GM21737 (cell line): ENCODE data around the gene PDIA2.
"Not testable (repeated sequence)": the region's sequence is repeated elsewhere in the genome, so short reads cannot be mapped to it uniquely, and the experiment has no call there.

Experiments used
- ATAC-seq: cut with Tn5 transposase; IDR thresholded peaks from one replicate; pipeline ENCODE4 v1.9.1; 2021; ENCODE audit warnings: mild to moderate bottlenecking, moderate library complexity; ENCODE audit not compliant: unreplicated experiment

Gene PDIA2, protein sequence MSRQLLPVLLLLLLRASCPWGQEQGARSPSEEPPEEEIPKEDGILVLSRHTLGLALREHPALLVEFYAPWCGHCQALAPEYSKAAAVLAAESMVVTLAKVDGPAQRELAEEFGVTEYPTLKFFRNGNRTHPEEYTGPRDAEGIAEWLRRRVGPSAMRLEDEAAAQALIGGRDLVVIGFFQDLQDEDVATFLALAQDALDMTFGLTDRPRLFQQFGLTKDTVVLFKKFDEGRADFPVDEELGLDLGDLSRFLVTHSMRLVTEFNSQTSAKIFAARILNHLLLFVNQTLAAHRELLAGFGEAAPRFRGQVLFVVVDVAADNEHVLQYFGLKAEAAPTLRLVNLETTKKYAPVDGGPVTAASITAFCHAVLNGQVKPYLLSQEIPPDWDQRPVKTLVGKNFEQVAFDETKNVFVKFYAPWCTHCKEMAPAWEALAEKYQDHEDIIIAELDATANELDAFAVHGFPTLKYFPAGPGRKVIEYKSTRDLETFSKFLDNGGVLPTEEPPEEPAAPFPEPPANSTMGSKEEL

DNA sequence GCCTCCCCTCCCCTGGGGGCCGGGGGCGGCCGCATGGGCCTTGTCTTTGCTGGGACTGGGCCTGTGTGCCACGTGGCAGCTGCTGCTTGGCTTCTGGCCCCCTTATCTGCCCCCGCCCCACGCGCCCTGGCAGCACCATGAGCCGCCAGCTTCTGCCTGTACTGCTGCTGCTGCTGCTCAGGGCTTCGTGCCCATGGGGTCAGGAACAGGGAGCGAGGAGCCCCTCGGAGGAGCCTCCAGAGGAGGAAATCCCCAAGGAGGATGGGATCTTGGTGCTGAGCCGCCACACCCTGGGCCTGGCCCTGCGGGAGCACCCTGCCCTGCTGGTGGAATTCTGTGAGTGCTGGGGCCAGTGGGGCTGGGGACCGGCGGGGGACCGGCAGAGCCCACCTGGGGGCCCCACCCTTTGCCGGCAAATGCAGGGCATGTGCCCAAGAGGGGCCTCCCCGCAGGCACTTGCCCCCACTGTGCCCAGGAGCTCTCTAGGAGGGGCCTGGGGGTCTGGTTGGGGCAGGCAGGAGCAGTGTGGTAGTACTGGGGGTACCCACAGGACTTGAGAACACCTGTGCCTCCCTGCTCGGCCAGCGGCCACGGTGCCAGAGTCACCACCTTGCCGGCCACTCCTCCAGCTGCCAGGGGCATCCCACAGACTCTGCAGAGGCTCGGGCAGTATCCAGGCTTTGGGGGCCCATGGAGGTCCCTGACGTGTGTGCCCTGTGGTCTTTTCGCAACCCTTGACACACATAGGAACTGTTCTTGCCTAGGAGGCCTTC is at the start of gene PDIA2:
TSS of gene PDIA2 (plus strand) at position 132 of the 773 bp plus-strand sequence. CDS start at position 138, 6 bp downstream.
- no peak for ATAC-seq

DNA sequence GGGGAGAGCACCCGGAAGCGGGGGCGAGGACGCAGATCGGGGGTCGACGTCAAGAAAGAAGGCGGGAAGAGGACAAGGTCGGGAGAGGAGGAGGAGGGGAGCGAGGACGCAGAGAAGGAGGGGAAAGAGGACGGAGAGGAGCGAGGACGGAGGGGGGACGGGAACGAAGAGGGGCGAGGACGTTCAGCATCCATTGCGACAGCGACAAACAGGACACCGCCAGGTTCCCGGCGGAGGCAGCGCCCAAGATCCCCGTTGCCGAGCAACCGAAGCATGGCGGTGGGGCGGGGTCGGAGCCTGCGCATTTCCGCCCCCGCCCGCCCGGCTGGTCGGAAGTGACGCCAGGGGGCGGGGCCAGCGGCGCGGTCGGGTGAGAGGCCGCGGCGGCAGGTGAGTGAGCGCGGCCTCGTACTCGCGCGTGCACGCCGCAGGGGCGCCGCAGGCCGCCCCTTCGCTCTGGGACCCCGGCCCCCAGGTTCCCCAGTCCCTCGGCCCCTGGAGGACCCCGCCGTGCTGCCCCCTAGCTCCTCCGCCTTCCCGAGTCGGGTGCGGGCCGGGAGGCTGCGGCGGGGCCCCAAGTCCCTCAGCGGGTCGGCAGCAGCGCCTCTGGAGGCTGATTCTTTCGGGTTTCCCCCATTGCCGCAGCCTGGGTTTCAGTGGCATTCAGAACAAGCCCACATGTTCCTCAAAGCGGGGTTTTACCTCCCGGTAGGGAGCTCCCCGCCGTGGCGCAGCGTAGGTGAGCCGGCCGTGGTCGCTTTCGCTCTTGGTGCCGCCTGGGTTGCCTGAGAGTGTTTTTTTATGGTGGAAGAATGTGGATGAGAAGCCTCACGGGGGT is 48.3 kb upstream of the PDIA2 start, which contains the start of gene FAM234A:
TSS of gene FAM234A (plus strand) at position 354 of the 838 bp plus-strand sequence. CDS start 19,593 bp downstream, outside the sequence.
- peak; percentile 76 for ATAC-seq

DNA sequence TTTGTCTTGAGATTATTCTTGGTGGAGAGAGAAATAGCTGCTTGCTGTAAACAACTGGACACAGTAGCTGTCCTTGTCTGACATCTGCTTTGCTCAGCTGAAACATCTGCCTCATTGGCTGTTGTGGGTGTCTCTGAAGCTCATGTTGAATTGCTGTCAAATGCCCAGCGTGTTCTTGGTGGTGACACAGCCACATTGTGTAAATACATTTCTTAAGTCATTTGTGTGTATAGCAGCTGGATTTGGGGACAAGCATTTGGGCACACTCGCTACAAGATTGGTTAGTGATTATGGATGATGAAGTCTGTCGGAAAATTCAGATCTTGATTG is 43.1 kb upstream of the PDIA2 start:
- no peak for ATAC-seq

DNA sequence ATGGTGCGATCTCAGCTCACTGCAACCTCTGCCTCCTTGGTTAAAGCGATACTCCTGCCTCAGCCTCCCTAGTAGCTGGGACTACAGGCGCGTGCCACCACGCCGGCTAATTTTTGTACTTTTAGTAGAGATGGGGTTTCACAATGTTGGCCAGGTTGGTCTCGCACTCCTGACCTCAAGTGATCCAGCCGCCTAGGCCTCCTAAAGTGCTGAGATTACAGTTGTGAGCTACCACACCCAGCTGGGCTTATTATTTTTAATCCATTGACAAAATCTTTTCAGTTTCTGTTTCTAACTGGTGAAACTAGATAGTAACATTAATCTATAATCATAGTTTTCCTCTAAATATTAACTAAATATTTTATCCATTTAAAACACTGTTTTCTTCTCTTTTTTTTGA is 42.4 kb upstream of the PDIA2 start:
- no peak for ATAC-seq

DNA sequence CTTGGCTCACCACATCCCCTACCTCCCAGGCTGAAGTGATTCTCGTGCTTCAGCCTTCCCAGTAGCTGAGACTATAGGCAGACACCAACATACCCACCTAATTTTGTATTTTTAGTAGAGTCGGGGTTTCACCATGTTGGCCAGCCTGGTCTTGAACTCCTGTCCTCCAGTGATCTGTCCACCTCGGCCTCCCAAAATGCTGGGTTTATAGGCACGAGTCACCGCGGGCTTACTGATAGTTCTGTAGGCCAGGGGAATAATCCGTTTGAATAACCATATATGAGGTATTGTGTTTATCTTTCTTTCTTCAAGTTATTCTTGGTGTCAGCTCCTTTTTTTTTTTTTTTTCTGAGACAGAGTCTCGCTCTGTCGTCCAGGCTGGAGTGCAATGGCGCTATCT is 40.7 kb upstream of the PDIA2 start:
- ATAC-seq: no peak

DNA sequence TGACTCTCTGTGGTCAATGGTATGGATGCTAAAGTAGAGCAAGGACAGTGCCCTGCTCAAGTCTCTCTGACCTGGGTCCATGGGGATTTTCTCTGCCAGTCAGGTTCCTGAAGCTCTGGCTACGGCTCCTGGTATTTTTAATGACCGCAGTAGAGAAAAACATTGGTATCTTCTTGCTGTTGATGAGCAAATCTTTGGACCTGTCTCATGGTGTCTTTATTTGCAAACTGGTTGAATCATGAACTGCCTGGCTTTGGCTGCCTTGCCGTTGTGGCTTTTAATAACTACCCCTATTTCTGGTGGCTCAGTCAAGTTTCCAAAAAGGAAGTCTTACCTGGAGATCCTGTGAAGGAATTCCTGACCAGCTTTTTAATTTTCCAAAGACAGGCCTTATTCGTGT is 39.6 kb upstream of the PDIA2 start:
- ATAC-seq: no peak

DNA sequence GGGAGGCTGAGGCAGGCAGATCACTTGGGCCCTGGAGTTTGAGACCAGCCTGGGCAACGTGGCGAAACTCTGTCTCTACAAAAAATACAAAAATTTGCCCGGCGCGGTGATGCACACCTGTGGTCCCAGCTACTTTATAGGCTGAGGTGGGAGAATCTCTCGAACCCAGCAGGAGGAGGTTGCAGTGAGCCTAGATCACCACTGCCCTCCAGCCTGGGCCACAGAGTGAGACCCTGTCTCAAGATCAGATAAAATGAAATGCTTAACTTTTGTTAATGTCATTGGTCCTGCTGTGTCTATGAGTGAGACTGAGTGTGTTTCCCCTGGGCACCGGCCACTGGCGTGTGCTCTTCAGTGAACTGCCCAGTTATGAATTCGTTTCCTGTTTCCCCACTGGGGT is 37.9 kb upstream of the PDIA2 start:
- no peak for ATAC-seq

DNA sequence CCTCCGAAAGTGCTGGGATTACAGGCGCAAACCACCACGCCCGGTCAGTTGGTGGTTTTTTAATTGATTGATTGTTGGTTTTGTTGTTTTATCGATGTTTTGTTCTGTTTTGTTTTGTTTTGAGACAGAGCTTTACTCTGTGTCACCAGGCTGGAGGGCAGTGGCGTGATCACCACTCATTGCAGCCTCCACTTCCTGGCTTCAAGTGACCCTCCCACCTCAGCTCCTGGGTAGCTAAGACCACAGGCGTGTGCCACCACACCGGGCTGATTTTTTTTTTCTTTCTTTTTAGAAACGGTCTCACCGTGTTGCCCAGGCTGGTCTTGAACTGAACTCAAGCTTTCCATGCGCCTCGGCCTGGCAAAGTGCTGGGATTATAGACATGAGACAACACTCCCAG is 35.9 kb upstream of the PDIA2 start:
- ATAC-seq: no peak

DNA sequence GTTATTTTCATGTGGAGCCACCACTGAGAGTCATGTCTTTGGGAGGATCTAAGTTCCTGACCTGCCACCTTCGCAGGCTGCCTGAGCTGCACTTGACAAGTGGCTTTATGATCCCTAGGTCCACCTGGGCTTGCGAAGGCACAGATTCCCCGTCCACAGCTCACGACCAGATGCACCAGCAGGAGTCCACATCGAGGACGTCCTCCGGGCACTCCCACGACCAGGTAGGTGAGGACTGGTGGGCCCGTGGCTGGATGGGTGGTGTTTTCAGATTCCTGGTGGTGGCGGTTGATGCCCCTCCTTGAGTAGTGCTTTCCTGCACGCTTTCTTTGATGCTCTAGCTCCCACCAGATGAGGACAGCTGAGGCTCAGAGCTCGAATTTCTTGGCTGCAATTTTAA is 33.5 kb upstream of the PDIA2 start:
- ATAC-seq: no peak

DNA sequence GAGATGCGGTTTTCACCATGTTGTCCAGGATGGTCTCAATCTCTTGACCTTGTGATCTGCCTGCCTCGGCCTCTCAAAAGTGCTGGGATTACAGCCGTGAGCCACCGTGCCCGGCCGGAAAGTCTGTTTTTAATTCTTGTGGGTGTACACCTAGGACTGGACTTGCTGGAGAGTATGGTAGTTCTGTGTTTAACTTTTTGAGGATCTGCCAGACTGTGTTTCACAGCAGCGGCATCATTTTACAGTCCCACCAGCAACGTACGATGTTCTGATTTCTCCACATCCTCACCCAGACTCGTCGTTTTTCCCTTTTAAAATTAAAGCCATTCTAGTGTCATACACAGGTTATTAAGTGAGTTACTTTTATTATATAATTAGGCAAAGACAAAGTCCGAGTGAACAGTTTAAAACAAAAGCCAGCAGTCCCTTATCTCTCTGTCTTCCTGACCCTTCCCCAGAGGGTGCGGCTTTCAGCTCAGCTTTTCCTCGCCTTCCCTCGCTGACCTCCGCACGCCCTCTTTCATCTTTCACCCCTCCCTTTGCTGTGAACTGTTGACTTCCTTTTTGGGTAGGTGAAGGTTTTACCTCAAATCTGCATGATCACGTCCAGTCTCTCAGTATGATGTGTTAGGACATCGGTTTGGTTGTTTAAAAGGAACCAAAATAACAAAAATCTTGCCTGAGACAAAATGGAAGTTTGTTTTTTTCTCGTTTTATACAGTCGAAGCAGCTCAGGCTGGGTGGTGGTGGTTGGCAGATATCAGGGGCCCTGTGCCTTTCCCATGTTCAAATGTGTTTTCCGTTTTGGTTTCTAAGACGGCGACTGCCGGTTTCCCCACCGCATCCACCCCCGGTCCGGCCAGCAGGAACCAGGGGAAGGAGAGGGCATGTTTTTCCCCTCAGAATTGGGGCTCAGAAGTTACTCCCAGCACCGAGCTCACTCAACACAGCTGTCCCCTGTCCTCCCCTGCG is 30.3 kb upstream of the PDIA2 start:
- no peak for ATAC-seq

DNA sequence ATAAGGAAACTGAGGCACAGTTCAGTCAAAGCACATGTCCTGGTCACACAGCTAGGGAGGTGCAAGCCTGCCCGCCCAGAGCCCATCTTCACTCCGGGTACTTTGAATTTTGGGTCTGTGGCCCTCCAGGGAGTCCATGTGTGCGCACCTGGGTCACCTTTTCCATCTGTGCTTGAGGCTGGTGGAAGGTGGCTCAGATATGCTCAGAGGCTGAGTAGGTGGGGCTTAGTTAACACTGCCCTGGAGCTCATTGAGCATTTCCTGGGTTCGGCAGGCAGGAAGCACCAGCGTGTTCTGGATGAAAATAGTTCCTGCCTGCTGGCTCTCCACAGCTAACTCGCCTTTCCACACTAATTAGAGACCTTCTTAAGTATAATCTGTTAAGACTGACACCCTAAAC is 29.1 kb upstream of the PDIA2 start:
- ATAC-seq: no peak

DNA sequence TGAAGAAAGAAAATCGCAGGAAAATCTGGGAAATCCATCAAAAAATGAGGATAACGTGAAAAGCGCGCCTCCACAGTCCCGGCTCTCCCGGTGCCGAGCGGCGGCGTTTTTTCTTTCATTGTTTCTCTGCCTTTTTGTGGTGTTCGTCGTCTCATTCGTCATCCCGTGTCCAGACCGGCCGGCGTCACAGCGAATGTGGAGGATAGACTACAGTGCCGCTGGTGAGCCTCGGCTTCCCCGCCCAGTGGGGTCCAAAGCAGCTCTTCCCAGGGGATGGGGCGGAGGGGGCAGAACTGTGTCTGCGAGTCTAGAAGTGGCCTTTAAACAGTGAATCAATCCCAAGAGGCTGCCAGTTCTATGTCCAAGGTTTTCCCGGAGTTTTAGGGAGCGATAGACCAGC is 28.5 kb upstream of the PDIA2 start:
- no peak for ATAC-seq

DNA sequence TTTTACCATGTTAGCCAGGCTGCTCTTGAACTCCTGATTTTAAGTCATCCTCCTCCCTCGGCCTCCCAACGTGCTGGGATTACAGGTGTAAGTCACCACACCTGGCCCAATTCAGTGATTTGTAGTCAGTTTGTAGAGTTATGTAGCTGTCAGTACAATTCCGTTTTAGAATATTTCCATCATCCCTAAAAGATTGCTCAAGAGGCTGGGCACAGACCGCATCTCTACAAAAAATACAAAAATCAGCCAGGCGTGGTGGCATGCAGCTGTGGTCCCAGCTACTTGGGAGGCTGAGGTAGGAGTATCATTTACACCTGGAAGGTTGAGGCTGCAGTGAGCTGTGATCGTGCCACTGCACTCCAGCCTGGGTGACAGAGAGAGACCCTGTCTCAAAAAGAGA is 27.8 kb upstream of the PDIA2 start:
- ATAC-seq: no peak

DNA sequence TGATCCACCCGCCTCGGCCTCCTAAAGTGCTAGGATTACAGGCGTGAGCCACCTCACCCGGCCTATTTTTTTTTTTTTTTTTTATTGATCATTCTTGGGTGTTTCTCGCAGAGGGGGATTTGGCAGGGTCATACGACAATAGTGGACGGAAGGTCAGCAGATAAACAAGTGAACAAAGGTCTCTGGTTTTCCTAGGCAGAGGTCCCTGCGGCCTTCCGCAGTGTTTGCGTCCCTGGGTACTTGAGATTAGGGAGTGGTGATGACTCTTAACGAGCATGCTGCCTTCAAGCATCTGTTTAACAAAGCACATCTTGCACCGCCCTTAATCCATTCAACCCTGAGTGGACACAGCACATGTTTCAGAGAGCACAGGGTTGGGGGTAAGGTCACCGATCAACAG is 24.9 kb upstream of the PDIA2 start:
- ATAC-seq: not testable (repeated sequence)

DNA sequence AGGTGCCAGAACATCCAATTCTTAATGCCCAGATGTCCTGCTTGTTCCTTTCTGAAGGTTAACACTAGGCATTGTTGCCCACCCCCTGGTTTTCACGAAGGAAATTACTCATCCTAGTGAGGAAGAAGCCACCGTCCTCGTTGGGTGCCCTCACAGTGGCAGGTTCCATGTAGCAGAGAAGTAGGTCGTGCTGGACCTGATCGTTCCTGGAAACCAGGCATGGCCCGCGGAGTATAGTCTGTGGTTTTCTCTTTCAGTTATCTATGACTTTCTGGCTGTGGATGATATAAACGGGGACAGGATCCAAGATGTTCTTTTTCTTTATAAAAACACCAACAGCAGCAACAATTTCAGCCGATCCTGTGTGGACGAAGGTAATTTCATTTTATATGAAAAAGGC is 23.7 kb upstream of the PDIA2 start:
- no peak for ATAC-seq

DNA sequence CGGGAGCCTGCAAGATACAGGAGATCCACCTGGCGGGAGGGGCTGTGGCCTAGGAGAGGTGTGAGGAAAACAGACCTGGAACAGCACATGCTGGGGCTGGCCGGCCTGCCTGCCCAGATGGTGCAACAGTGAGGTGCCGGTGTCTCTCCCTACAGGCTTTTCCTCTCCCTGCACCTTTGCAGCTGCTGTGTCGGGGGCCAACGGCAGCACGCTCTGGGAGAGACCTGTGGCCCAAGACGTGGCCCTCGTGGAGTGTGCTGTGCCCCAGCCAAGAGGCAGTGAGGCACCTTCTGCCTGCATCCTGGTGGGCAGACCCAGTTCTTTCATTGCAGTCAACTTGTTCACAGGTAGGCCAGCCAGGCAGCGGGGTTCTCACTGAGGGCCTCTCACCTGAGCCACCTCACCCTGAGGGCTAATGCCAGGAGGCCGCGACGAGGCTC is 23.1 kb upstream of the PDIA2 start:
- ATAC-seq: no peak

DNA sequence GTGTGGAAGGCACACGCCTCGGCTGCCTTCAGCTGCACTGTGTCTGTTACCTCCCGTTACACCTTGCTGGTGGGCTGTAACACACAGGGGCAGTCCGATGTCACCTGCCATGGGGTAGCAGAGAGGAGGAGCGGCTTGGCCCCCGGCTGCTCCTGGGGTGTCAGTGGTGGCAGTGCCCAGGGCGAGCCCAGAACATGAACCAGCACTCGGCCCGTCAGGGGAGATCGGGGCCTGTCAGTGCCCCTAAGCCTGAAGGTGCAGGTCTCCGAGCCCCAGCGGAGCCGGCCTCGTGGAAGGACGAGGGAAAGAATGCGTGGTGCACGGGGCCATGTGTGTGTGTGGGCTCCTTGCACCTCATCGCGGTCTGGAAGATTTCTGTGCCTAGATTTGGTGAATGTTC is 22.6 kb upstream of the PDIA2 start:
- no peak for ATAC-seq

DNA sequence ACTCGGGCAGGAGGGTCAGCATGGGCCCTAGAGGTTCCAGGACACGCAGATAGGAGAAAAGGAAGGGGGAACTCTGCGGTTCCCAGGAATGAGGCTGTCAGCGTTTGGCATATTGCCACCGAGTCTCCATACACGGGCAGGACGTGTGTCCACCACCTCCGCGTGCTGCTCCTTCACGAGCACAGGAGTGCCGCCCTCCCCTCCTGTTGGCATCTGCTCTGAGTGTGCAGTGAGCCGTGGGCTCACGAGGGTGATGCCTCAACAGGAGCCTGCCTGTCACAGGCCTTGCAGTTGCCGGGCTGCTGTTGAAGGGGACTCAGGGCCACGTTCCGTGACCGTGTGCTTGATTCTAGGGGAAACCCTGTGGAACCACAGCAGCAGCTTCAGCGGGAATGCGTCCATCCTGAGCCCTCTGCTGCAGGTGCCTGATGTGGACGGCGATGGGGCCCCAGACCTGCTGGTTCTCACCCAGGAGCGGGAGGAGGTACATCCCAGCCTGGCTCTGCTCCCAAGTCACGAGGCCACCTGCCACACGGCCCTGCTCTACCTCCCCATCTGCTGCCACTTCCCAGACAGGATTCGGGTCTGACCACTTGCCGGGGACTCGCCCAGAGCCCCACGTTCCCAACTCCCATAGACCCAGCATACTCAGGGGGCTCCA is 21.8 kb upstream of the PDIA2 start:
- ATAC-seq: no peak

DNA sequence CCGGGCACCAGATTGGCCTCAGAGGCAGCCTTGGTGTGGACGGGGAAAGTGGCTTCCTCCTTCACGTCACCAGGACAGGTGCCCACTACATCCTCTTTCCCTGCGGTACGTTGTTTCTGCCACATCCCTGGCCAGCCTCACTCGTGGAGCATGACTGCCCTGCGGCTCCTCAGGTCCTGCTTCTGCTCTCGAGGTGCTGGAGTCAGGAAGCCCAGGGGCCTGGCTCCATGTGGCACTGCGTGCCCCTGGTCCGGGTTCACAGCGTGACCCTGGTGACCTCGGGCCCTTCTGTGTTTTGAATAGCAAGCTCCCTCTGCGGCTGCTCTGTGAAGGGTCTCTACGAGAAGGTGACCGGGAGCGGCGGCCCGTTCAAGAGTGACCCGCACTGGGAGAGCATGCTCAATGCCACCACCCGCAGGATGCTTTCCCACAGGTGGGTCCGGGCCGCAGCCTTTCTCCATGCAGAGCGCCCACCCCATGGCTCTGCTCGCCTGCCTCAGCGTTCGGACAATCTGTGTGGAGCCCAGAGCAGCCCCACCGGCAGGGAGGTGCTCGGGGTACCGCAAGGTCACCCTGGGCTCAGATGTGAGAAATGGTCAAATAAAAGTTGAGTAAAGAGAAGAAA is 20.7 kb upstream of the PDIA2 start:
- ATAC-seq: no peak
